Mesenteric fat pad (tissue), 1 donor: ENCODE data around the gene LRRC55. TPM values are rescaled to one million over a fixed set of nuclear protein-coding genes. Genes with fewer than 3 reads are reported as not detected.
"Not testable (repeated sequence)": the region's sequence is repeated elsewhere in the genome, so short reads cannot be mapped to it uniquely, and the experiment has no call there.

ENCODE experiments used
- DNase-seq: peaks from one replicate; pipeline ENCODE4 v3.0.0-alpha.2; 2020; ENCODE audit warnings: low spot score
- total RNA-seq: library from RNA; stranded (reverse); fragmentation: NEBNext Ultra II Directional; extraction: Animal tissue kit (Norgen Biotek cat#: 25700); gene quantifications from one replicate; pipeline ENCODE4 v1.2.1, GENCODE V29; 2021
- donor health status: DM: yes; HTN: yes; CAD: no.

The LRRC55 gene
- total RNA-seq, 1 donor from 2014 or later, result not detected

- DNase-seq, result no peak
Observed at GRCh38 chr11:57160665-57161064, 21.1 kb upstream of the LRRC55 start.

GRCh38 chr11:57161351-57161750, 20.4 kb upstream of the LRRC55 start:
- no peak for DNase-seq

GRCh38 chr11:57162179-57162898, 19.4 kb upstream of the LRRC55 start:
- no peak for DNase-seq

GRCh38 chr11:57163160-57163868, 18.4 kb upstream of the LRRC55 start:
- no peak for DNase-seq

GRCh38 chr11:57164317-57164716, 17.4 kb upstream of the LRRC55 start:
- DNase-seq, result no peak

GRCh38 chr11:57167125-57167846, 14.5 kb upstream of the LRRC55 start:
- DNase-seq, result no peak

- not testable (repeated sequence) for DNase-seq
Observed at GRCh38 chr11:57169732-57170313, 11.9 kb upstream of the LRRC55 start.

GRCh38 chr11:57172031-57172430, 9.7 kb upstream of the LRRC55 start:
- DNase-seq, result no peak

GRCh38 chr11:57174656-57175055, 7.1 kb upstream of the LRRC55 start:
- no peak for DNase-seq

GRCh38 chr11:57175478-57175877, 6.3 kb upstream of the LRRC55 start:
- DNase-seq, result no peak

GRCh38 chr11:57178334-57178733, 3.4 kb upstream of the LRRC55 start:
- no peak for DNase-seq

- no peak for DNase-seq
Observed at GRCh38 chr11:57179681-57180080, 2.1 kb upstream of the LRRC55 start.

- no peak for DNase-seq
Observed at GRCh38 chr11:57180081-57180561, 1.6 kb upstream of the LRRC55 start.

- DNase-seq, result no peak
Observed at GRCh38 chr11:57180964-57181363, 789 bp upstream of the LRRC55 start.

- DNase-seq, result no peak
Observed at GRCh38 chr11:57182896-57183295, 1.1 kb downstream of the LRRC55 start.

GRCh38 chr11:57190548-57190947, 8.8 kb downstream of the LRRC55 start:
- no peak for DNase-seq

GRCh38 chr11:57191311-57192219, 9.8 kb downstream of the LRRC55 start:
- no peak for DNase-seq

- DNase-seq, result no peak
Observed at GRCh38 chr11:57192316-57192715, 10.6 kb downstream of the LRRC55 start.

- no peak for DNase-seq
Observed at GRCh38 chr11:57196596-57196995, 14.8 kb downstream of the LRRC55 start.

- DNase-seq, result no peak
Observed at GRCh38 chr11:57197762-57198161, 16.0 kb downstream of the LRRC55 start.

- DNase-seq, result no peak
Observed at GRCh38 chr11:57199330-57199729, 17.6 kb downstream of the LRRC55 start.
